ENCODE measurements around the gene ESR1.

- TF ChIP-seq CBX8 (IDR thresholded peaks at IDR 0.05; ENCODE audit: borderline replicate concordance, extremely low read depth, low read depth, low read length, poor library complexity, severe bottlenecking) (no peak), ZNF717 (CRISPR knock-in tag; IDR thresholded peaks at IDR 0.05) (no peak), CTCF (IDR thresholded peaks at IDR 0.05 in 2 of 3, conservative IDR thresholded peaks at IDR 0.05 in 1 of 3; ENCODE audit: insufficient read depth in 2 of 3, low read depth in 1 of 3, low read length in 3 of 3) (no peak)
- TF ChIP-seq, protein P1, sequence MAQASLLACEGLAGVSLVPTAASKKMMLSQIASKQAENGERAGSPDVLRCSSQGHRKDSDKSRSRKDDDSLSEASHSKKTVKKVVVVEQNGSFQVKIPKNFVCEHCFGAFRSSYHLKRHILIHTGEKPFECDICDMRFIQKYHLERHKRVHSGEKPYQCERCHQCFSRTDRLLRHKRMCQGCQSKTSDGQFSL (CRISPR knock-in tag; IDR thresholded peaks at IDR 0.05): no peak
- TF ChIP-seq, protein P1 (tag; IDR thresholded peaks at IDR 0.05): no peak
These were observed 43.1 kb downstream of the ESR1 start for GRCh38 chr6:151850479-151851003.
